NCI-H2171 treated with DMSO at 0.1 percent for 48 hours (cell line): ENCODE results near the gene ZACN.

ENCODE experiments used
- DNase-seq: peaks from one replicate; lab custom pipeline; 2025; lab: John Stamatoyannopoulos, UW

ZACN gene

DNA sequence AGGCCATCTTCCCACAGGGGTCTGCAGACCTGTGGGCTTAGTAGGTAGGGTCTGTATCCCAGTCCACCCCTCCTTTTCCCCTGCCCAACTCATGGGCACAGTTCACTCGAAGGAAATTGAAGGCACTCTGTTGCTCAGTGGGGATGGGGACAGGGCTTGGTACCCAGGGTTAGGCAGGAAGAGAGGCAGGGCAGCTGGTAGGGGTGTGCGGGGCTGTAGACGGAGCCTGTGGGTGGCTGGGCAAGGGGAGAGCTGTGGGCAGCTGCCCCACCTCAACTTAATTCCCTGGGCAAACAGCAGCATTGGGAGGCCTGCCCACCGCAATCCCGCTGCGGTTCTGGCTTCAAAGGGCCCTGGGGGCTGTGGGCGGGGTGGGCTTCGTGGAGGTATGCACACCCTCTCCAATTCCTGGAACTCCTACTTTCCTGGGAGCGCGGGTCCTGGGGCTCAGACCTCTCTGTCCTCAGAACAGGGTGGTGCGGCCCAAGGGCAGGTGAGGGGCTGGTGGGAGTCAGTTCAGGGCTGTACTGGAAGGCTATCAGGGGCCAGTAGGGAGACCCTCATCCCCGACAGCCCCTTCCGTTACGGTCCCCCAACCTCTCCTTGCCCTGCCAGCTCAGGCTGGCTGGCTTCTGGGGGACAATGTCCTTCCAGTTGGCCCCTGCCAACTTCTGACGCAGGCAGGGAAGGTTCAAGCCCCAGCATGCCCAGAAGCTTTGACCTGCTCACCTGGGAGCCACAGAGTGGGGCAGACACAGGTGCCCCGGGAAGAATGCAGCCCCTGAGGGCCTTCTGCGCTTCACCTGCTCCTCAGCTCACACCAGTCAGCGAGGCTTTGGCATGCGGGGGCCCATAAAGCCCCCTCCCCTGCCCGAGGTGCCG, 53.0 kb downstream of the ZACN start:
- DNase-seq: no peak
